ENCODE results near the gene MACROD2.

MACROD2 gene

GRCh38 chr20:14342918-14343317 lies 347.6 kb downstream of the MACROD2 start:
- TF ChIP-seq CTCF (IDR thresholded peaks at IDR 0.05; ENCODE audit: extremely low read depth, missing control alignments) = no peak
- DNase-seq (ENCODE audit: low spot score) = no peak

- no peak for DNase-seq (ENCODE audit: low spot score)
- no peak for TF ChIP-seq CTCF (IDR thresholded peaks at IDR 0.05; ENCODE audit: extremely low read depth, missing control alignments)
These were observed 348.3 kb downstream of the MACROD2 start for GRCh38 chr20:14343491-14344065.

- TF ChIP-seq CTCF (IDR thresholded peaks at IDR 0.05; ENCODE audit: extremely low read depth, missing control alignments) = no peak
- DNase-seq (ENCODE audit: low spot score) = no peak
These were observed 349.4 kb downstream of the MACROD2 start for GRCh38 chr20:14344746-14345145.

- no peak for DNase-seq (ENCODE audit: low spot score)
- no peak for TF ChIP-seq CTCF (IDR thresholded peaks at IDR 0.05; ENCODE audit: extremely low read depth, missing control alignments)
These were observed 360.5 kb downstream of the MACROD2 start for GRCh38 chr20:14355791-14356190.

GRCh38 chr20:14360416-14360815 lies 365.1 kb downstream of the MACROD2 start:
- DNase-seq (ENCODE audit: low spot score) = no peak
- no peak for TF ChIP-seq CTCF (IDR thresholded peaks at IDR 0.05; ENCODE audit: extremely low read depth, missing control alignments)

GRCh38 chr20:14361509-14362345 lies 366.4 kb downstream of the MACROD2 start:
- DNase-seq (ENCODE audit: low spot score) = no peak
- no peak for TF ChIP-seq CTCF (IDR thresholded peaks at IDR 0.05; ENCODE audit: extremely low read depth, missing control alignments)

- no peak for TF ChIP-seq CTCF (IDR thresholded peaks at IDR 0.05; ENCODE audit: extremely low read depth, missing control alignments)
- DNase-seq (ENCODE audit: low spot score) = no peak
These were observed 378.9 kb downstream of the MACROD2 start for GRCh38 chr20:14374196-14374595.
